Measurements from ENCODE around the gene LMNA. TPM values are rescaled to one million over a fixed set of nuclear protein-coding genes. Genes with fewer than 3 reads are reported as not detected.
"Not testable (repeated sequence)": the region's sequence is repeated elsewhere in the genome, so short reads cannot be mapped to it uniquely, and the experiment has no call there.

The LMNA gene
- total RNA-seq: 694 and 1,059 TPM in 2 replicates

DNA sequence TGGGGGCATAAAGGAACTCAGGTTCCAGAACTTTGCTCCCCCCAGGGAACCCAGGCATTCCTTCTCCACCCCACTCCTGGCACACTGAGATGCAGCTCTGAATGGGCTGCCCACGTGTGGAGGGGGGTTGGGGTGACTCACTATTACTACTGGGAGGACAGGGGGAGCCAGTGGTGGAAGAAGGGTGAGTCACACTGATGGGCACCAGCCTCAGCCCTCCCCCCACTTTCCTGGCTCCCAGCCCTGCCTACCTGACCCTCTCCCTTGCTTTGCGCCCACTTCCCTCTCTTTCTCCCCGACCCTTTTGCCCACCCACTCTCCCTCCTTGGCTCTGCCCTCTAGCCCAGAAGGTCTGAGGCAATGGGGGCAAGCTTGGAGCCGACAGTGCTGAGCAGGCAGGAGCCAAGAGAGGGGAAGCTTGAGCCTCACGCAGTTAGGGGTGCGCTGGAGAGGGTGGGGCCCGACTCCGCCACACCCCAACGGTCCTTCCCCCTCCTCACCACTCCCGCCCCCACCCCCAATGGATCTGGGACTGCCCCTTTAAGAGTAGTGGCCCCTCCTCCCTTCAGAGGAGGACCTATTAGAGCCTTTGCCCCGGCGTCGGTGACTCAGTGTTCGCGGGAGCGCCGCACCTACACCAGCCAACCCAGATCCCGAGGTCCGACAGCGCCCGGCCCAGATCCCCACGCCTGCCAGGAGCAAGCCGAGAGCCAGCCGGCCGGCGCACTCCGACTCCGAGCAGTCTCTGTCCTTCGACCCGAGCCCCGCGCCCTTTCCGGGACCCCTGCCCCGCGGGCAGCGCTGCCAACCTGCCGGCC is at the start of gene LMNA:
Gene LMNA (plus strand): TSS at position 611 of the 818 bp plus-strand sequence. CDS start 208 bp downstream, outside the sequence.
- TF ChIP-seq, protein P1, sequence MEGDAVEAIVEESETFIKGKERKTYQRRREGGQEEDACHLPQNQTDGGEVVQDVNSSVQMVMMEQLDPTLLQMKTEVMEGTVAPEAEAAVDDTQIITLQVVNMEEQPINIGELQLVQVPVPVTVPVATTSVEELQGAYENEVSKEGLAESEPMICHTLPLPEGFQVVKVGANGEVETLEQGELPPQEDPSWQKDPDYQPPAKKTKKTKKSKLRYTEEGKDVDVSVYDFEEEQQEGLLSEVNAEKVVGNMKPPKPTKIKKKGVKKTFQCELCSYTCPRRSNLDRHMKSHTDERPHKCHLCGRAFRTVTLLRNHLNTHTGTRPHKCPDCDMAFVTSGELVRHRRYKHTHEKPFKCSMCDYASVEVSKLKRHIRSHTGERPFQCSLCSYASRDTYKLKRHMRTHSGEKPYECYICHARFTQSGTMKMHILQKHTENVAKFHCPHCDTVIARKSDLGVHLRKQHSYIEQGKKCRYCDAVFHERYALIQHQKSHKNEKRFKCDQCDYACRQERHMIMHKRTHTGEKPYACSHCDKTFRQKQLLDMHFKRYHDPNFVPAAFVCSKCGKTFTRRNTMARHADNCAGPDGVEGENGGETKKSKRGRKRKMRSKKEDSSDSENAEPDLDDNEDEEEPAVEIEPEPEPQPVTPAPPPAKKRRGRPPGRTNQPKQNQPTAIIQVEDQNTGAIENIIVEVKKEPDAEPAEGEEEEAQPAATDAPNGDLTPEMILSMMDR (IDR thresholded peaks at IDR 0.05; ENCODE audit: insufficient read depth, low read depth, low read length): no peak
- peak; percentile 95 for DNase-seq (ENCODE audit: low read depth)
- H3K4me3 ChIP-seq (ENCODE audit: low read depth, low read length): peak within 1 kb of the TSS; percentile 100

- TF ChIP-seq, protein P1 (IDR thresholded peaks at IDR 0.05; ENCODE audit: insufficient read depth, low read depth, low read length): no peak
- H3K4me3 ChIP-seq (ENCODE audit: low read depth, low read length): no peak overlapping the region
- DNase-seq (ENCODE audit: low read depth): no peak
Observed at GRCh38 chr1:156065212-156065611, 49.3 kb upstream of the LMNA start.

DNA sequence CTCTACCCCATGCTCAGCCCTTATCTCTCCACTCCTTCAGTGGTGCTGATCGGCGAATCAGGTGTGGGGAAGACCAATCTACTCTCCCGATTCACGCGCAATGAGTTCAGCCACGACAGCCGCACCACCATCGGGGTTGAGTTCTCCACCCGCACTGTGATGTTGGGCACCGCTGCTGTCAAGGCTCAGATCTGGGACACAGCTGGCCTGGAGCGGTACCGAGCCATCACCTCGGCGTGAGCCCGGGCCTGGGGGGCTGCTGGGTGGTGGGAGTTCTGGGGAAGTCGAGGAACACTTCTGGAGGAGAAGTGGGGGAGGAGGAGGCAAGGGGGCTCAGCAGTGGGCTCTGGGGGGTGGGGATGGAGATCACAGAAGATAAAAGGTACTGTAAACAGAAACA is 48.6 kb upstream of the LMNA start:
- TF ChIP-seq, protein P1 (IDR thresholded peaks at IDR 0.05; ENCODE audit: insufficient read depth, low read depth, low read length): no peak
- no peak for DNase-seq (ENCODE audit: low read depth)
- no peak overlapping the region for H3K4me3 ChIP-seq (ENCODE audit: low read depth, low read length)

DNA sequence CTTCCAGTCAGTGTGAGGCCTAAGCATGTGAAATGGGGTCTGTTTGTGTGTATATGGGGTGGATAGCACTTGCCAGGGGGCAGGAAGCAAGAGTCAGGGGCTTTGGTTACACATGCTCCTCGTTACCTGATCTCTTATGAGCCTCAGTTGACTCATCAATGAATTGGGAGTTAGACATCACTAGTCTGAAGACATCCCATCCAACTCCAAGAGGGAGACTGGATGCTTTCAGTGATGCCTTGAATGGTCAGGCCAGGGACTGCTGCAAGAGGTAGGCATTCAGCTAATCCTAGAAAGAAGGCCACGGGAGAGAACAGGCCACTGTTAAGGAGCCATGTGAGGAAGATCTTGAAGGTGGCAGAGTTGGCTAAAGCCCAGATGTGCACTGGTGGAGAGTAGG is 47.2 kb upstream of the LMNA start:
- no peak for DNase-seq (ENCODE audit: low read depth)
- TF ChIP-seq, protein P1 (IDR thresholded peaks at IDR 0.05; ENCODE audit: insufficient read depth, low read depth, low read length): no peak
- no peak overlapping the region for H3K4me3 ChIP-seq (ENCODE audit: low read depth, low read length)

DNA sequence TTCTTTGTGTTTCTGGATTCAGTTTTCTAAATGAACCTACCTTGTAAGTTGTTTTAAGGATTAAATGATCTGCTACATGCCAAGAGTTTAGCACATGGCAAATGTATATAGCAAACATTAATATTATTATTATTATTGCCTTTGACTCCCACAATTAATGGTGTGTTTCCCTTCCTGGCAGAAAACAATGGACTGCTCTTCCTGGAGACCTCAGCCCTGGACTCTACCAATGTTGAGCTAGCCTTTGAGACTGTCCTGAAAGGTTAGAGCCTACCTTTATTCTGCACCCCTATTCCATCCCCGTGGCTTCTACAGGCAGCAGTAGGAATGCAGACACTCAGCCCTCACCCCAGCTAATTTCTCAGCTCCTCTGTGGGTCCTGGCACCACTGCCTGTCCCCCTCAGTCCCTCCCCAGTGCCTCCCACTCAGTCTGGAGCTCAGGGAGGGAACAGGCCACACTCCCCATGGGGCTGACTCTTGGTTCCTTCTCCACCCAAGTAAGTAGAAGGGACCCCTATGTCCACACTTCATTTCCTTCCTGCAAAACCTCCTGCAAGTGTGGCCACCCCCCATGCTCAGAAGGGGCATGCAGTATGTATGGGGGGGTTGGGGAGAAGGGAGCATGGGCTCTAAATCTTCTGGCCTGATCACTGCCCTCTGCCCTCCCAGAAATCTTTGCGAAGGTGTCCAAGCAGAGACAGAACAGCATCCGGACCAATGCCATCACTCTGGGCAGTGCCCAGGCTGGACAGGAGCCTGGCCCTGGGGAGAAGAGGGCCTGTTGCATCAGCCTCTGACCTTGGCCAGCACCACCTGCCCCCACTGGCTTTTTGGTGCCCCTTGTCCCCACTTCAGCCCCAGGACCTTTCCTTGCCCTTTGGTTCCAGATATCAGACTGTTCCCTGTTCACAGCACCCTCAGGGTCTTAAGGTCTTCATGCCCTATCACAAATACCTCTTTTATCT is 44.7 kb upstream of the LMNA start:
- DNase-seq (ENCODE audit: low read depth): no peak
- TF ChIP-seq, protein P1 (IDR thresholded peaks at IDR 0.05; ENCODE audit: insufficient read depth, low read depth, low read length): no peak

GRCh38 chr1:156070548-156070947 is 44.0 kb upstream of the LMNA start:
- no peak for DNase-seq (ENCODE audit: low read depth)
- TF ChIP-seq, protein P1 (IDR thresholded peaks at IDR 0.05; ENCODE audit: insufficient read depth, low read depth, low read length): no peak
- H3K4me3 ChIP-seq (ENCODE audit: low read depth, low read length): no peak overlapping the region

More for the DNA sequence above, 44.7 kb upstream of the LMNA start:
- no peak overlapping the region for H3K4me3 ChIP-seq (ENCODE audit: low read depth, low read length)

DNA sequence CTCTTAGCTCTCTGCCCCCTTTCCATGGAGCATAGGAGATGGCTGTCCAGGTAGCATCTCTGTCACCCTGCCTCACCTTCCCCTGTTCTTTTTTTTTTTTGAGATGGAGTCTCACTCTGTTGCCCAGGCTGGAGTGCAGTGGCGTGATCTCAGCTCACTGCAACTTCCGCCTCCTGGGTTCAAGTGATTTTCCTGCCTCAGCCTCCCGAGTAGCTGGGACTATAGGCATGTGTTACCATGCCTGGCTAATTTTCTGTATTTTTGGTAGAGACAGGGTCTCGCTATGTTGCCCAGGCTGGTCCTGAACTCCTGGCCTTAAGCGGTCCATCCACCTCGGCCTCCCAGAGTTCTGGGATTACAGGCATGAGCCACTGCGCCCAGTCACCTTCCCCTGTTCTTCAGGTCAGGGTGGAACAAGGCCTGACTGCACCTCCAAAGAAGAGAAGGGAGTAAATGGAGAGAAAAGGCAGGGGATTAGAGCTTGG is 43.1 kb upstream of the LMNA start:
- DNase-seq (ENCODE audit: low read depth); H3K4me3 ChIP-seq (ENCODE audit: low read depth, low read length): not testable (repeated sequence)
